NCI-H187 (cell line): ENCODE data around the gene CDK17.

ENCODE experiments used
- DNase-seq, 2 experiments: peaks; one replicate each; lab custom pipeline; 2025; lab: John Stamatoyannopoulos, UW

Gene CDK17

GRCh38 chr12:96315741-96316481 is 84.3 kb downstream of the CDK17 start:
- peak in 1 of 2 experiments; percentile 13 for DNase-seq

DNA sequence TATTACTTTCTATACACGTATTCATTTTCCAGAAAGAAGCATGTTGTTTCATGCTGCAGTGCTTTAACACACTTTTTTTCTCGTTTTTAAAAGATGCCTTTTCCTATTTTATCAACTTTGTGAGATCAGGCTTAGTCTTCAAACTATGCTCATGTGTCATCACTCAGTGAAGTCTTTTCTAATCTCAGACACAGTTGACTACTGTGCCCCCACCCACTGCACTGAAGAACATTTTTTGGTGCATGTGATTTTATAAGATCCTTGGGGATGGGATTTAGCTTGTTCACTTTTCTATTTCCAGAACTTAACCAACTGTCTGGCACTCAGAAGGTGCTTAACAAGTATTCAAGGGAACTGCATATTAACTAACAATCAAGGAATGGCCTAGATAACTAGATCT is 85.5 kb downstream of the CDK17 start:
- DNase-seq: no peak

GRCh38 chr12:96313606-96314005 is 86.6 kb downstream of the CDK17 start:
- no peak for DNase-seq

GRCh38 chr12:96311191-96311590 is 89.0 kb downstream of the CDK17 start:
- DNase-seq: no peak

GRCh38 chr12:96310067-96310466 is 90.2 kb downstream of the CDK17 start:
- no peak for DNase-seq

DNA sequence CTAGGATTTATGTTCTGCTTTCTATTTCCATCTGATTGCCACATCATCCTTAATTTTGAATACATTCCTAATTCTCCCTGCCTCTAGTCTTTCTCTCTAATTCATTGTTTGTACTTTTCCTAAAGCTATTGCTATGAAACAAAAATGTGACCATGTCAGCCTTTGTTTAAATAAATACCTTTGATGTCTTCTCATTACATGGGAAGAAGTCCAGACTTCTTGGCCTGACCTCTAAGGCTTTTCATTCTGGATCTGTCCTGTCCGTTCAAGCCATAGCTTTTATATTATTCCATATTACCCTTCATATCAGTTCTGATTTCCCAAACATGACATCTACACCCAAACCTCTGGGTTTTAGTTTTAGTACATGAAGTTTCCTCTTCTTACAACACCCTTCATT is 91.4 kb downstream of the CDK17 start:
- no peak for DNase-seq

- DNase-seq: no peak
These were observed 94.6 kb downstream of the CDK17 start for GRCh38 chr12:96305665-96306064.

DNA sequence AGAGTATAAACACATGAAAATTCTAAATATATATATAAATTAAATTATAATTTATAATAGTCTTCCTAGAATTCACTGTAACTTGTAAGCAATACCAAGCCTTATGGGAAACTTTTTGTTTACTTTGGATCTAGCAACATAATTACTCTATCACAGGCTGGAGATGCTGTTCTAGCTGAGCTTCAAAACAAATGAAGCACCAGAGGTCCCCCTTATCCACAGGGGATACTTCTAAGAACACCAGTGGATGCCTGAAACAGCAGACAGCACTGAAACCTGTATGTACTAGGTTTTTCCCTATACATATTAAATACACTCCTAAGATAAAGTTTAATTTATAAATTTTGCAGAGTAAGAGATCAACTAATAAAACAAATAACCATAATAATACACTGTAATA is 96.6 kb downstream of the CDK17 start:
- no peak for DNase-seq

- no peak for DNase-seq
These were observed 97.4 kb downstream of the CDK17 start for GRCh38 chr12:96302687-96303310.

GRCh38 chr12:96301732-96302131 is 98.5 kb downstream of the CDK17 start:
- no peak for DNase-seq

DNA sequence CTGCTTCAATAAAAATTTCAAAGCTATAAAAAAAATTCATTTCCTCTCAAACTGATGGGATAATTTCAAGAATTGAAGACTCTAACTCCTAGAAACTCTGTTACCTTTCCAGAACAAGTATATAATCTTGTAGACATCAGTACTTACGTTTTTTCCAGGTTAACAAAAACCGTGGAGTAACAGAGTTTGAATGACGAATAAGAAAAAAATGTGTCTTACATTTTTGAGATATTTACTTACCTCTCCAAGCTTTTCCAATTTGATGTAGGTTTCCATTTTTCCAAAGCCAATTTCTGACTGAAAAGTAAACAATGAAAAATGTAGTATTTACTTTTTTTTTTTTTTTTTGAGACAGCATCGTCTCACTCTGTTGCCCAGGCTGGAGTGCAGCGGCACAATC is 100.2 kb downstream of the CDK17 start:
- DNase-seq: no peak

GRCh38 chr12:96297504-96297903 is 102.7 kb downstream of the CDK17 start:
- no peak for DNase-seq

DNA sequence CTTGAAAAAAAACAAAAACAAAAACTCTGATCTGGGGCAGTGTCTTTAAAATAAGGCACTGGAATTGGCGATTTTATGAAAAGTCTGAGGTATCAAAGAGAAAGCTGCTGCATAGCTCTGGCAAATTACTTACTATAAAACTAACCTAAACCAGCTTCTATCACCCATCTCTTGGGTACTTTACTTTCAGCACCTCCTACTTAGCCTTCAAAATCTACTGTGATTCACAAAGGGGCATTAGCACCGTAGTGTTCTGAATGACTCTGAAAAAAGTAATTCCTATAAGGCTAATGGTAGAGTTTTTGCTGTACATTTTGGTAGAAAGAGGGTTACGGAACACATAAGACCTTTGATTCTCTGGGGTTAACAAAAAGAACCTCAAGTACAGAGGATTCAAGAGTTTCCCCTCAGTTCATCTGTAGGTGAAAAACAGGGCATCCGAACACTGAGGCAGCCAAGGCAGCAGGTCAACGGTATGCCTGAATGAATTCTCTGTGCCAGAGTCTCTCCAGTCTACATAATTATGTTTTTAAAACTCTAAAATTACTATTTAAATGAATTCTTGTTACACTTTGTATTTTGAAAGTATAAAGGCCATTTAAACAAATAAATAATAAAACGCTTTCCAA is 104.6 kb downstream of the CDK17 start:
- DNase-seq: no peak

GRCh38 chr12:96294831-96295230 is 105.4 kb downstream of the CDK17 start:
- no peak for DNase-seq

DNA sequence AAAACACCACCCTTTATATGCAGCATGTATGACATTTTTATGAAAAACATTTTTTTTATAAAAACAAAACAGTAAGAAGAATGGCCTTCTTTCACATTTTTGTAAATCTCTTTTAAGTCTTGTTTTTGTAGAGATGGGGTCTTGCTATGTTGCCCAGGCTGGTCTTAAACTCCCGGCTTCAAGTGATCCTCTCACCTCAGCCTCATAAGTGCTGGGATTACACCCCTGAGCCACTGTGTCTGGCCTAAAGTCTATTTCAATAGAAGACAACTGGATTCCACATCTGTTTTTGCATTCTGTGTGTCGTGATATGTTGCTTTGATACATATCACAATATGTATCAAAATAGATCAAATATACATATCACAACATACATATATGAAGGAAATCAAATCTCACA is 107.1 kb downstream of the CDK17 start:
- no peak for DNase-seq

- DNase-seq: no peak
These were observed 111.2 kb downstream of the CDK17 start for GRCh38 chr12:96289067-96289466.

- no peak for DNase-seq
These were observed 115.1 kb downstream of the CDK17 start for GRCh38 chr12:96285158-96285557.

DNA sequence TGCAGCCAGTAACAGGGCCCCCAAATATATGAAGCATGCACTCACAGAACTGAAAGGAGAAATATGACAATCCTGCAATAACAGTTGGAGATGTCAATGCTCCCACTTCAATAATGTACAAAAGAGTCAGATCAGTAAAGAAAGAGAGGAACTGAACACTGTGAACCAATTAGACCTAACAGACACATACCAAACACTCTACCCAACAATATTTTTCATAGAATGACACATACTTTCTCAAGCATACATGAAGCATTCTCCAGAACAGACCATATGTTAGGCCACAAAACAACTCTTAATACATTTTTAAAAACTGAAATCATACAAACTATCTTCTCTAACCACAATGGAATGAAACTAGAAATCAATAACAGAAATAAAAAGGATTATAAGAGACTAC is 125.9 kb downstream of the CDK17 start:
- no peak for DNase-seq

DNA sequence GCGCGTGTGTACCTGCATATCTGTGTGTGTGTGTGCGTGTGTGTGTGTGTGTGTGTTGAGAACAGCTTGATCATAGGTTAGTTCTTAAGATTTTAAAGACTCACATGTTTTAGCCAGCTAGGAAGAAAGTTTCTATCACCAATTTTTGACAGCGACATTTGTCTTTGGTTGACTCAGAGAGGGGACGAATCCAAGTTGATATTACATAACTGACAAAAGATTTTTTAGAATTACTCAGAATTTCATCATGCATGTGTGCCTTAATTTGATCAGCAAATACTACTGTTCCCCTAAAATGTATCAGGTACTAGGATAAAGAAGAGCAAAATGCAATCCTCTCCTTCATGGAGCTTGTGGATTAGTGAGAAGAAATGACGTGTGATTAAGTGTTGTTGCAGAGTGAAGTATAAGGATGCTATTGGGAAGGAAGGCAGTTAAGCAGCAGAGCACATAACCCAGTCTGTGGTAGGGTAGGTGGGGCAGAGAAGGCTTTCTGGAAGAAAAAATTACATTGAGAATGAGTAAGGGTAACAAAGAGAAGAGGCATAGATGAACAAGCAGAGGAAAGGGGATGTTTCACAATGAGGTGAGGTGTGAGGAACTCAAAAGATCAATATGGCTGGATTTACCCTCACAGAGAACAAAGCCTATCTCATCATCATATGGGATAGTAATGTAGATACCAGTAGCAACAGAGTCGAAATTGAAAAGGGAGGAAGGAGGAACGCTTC is 128.6 kb downstream of the CDK17 start:
- DNase-seq: no peak

GRCh38 chr12:96266238-96266637 is 134.0 kb downstream of the CDK17 start:
- no peak for DNase-seq

DNA sequence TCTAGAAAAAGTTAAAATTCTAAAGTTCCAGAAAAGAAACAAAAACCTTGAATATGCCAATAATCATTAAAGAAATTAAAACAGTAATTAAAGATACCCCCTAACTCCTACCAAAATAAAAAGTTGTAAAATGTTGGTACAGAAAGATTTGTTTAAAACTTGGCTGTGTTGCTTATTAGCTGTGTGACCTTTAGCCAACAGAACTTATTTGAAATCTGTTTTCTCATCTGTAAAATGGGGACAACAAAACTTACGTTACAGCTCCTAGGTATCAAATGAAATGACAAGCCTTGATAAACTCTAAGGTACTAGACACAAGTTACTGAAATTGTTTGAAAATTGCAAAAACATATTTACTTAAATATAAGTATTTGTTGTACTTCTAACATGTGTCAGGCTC is 134.4 kb downstream of the CDK17 start:
- DNase-seq: no peak

- no peak for DNase-seq
These were observed 134.8 kb downstream of the CDK17 start for GRCh38 chr12:96265400-96265799.

DNA sequence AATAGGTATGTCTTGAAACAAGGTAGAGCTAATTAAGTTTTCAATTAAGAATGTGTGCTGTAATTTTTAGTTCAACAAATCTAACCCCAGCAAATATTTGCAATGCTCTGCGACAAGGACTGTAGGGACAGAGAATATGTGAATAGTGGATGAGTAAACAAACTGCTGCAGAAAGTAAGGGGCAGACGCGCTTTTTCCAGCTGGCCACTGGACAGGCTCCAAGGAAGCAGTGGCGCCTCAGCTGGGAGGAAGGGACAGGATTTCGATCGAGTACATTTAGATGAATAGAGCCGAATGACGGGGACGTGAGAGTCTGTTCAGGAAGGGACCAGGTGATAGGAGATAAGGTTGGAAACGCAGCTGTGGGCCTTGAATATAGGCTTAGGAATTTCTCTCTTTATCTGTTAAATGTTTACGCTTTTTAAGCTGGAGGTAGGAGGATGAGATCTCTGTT is 136.8 kb downstream of the CDK17 start:
- DNase-seq: no peak
